ENCODE data around the gene R3HDML. TPM values are rescaled to one million over a fixed set of nuclear protein-coding genes. Genes with fewer than 3 reads are reported as not detected.

Gene R3HDML
- total and polyA plus RNA-seq, 7 donors: not detected

GRCh38 chr20:44394702-44395460 lies 58.0 kb downstream of the R3HDML start:
- Histone ChIP-seq H3K27me3 (peaks cover 0 to 10% (median 3%) of the 10 kb centered on the region in 3 donors), H3K27ac (no peak overlapping the region), H3K4me3 (no peak overlapping the region), H3K36me3 (no peaks in the 10 kb centered on the region), H3K9me3 (no peaks in the 10 kb centered on the region), H3K4me1 (no peaks in the 10 kb centered on the region)
- TF ChIP-seq POLR2A (IDR thresholded peaks at IDR 0.05) (no peak), CTCF (IDR thresholded peaks at IDR 0.05) (no peak), POLR2AphosphoS5 (IDR thresholded peaks at IDR 0.05) (no peak), EP300 (IDR thresholded peaks at IDR 0.05) (no peak)
- WGBS, 2 donors: 80 to 81% methylated on average over 15 of the region's 15 CpGs
- no peak for DNase-seq
- intact Hi-C loops (cut with DNase I): no loop called here

GRCh38 chr20:44395461-44396340 lies 58.9 kb downstream of the R3HDML start:
- intact Hi-C loops (cut with DNase I): no loop called here
- DNase-seq: no peak
- TF ChIP-seq POLR2A (IDR thresholded peaks at IDR 0.05) (no peak), EP300 (IDR thresholded peaks at IDR 0.05) (no peak)
- 51 to 75% methylated on average over 11 of the region's 11 CpGs for WGBS, 2 donors
- H3K9me3 ChIP-seq: no peaks in the 10 kb centered on the region
- H3K27ac ChIP-seq: no peak overlapping the region
- no peaks in the 10 kb centered on the region for H3K36me3 ChIP-seq
- H3K27me3 ChIP-seq: peaks cover 0 to 12% (median 3%) of the 10 kb centered on the region in 3 donors
- no peak overlapping the region for H3K4me3 ChIP-seq
- no peaks in the 10 kb centered on the region for H3K4me1 ChIP-seq

- no peaks in the 10 kb centered on the region for H3K4me1 ChIP-seq
- DNase-seq: peak; percentile 9
- H3K27me3 ChIP-seq: peaks cover 0 to 12% (median 3%) of the 10 kb centered on the region in 3 donors
- intact Hi-C loops (cut with DNase I): no loop called here
- no peaks in the 10 kb centered on the region for H3K36me3 ChIP-seq
- H3K9me3 ChIP-seq: no peaks in the 10 kb centered on the region
- no peak for TF ChIP-seq EP300 (IDR thresholded peaks at IDR 0.05)
- no peak overlapping the region for H3K4me3 ChIP-seq
- 52 to 61% methylated on average over 8 of the region's 8 CpGs for WGBS, 2 donors
- no peak overlapping the region for H3K27ac ChIP-seq
Observed at GRCh38 chr20:44396369-44397130, 59.7 kb downstream of the R3HDML start.

GRCh38 chr20:44398335-44398734 lies 61.5 kb downstream of the R3HDML start:
- Histone ChIP-seq H3K27me3 (peaks cover 0 to 12% (median 0%) of the 10 kb centered on the region in 3 donors), H3K27ac (no peak overlapping the region), H3K9me3 (no peaks in the 10 kb centered on the region), H3K36me3 (no peaks in the 10 kb centered on the region), H3K4me3 (no peak overlapping the region), H3K4me1 (no peaks in the 10 kb centered on the region)
- intact Hi-C loops (cut with DNase I): no loop called here
- no peak for DNase-seq
- TF ChIP-seq POLR2AphosphoS5 (IDR thresholded peaks at IDR 0.05): no peak
- no peak for TF ChIP-seq EP300 (IDR thresholded peaks at IDR 0.05)
- TF ChIP-seq POLR2A (IDR thresholded peaks at IDR 0.05): no peak
- TF ChIP-seq CTCF (IDR thresholded peaks at IDR 0.05): no peak
- 10 to 66% methylated on average over 2 of the region's 2 CpGs for WGBS, 2 donors

- WGBS, 2 donors: 51 to 77% methylated on average over 3 of the region's 3 CpGs
Observed at GRCh38 chr20:44399446-44399845, 62.6 kb downstream of the R3HDML start.

More at GRCh38 chr20:44399446-44399845, 62.6 kb downstream of the R3HDML start:
- Histone ChIP-seq H3K4me1 (no peaks in the 10 kb centered on the region), H3K27me3 (peaks cover 0 to 12% (median 0%) of the 10 kb centered on the region in 3 donors), H3K27ac (no peak overlapping the region), H3K36me3 (no peaks in the 10 kb centered on the region), H3K4me3 (no peak overlapping the region), H3K9me3 (no peaks in the 10 kb centered on the region)
- intact Hi-C loops (cut with DNase I): no loop called here
- DNase-seq: no peak
- TF ChIP-seq POLR2A (IDR thresholded peaks at IDR 0.05) (no peak), EP300 (IDR thresholded peaks at IDR 0.05) (no peak), CTCF (IDR thresholded peaks at IDR 0.05) (no peak), POLR2AphosphoS5 (IDR thresholded peaks at IDR 0.05) (no peak)
